HepG2 (cell line): Measurements from ENCODE around the gene SMIM41. TPM values are rescaled to one million over a fixed set of nuclear protein-coding genes. Genes with fewer than 3 reads are reported as not detected.

Experiments
- ATF7 ChIP-seq, 2 experiments: fragments of 450-650 bp in 1 of 2; sonication (generic) in 1 of 2; formaldehyde crosslinking in 1 of 2; IDR thresholded peaks; 2 replicates each; pipeline versions ENCODE4 v1.4.0 to v1.6.1; 2016 to 2020; ENCODE audit warnings: antibody characterized with exemption in 1 of 2, mild to moderate bottlenecking in 1 of 2, missing genetic modification reagents in 1 of 2
- HMGA1 ChIP-seq: sonication (generic); formaldehyde crosslinking; conservative IDR thresholded peaks from 2 replicates; pipeline ENCODE4 v1.4.0; 2020; ENCODE audit warnings: missing genetic modification reagents
- HOXA3 ChIP-seq: sonication (generic); formaldehyde crosslinking; IDR thresholded peaks from 2 replicates; pipeline ENCODE4 v1.5.0; 2020; ENCODE audit warnings: missing genetic modification reagents
- IKZF4 ChIP-seq: sonication (generic); formaldehyde crosslinking; IDR thresholded peaks from 2 replicates; pipeline ENCODE4 v1.5.1; 2020; ENCODE audit warnings: borderline replicate concordance, mild to moderate bottlenecking, low read depth, missing genetic modification reagents; ENCODE audit errors: not compliant biosample characterization
- MAZ ChIP-seq, 2 experiments: sonication (generic) in 1 of 2; formaldehyde crosslinking in 1 of 2; IDR thresholded peaks; 2 replicates each; pipeline versions ENCODE4 v1.5.0 to v1.6.1; 2012 to 2020; ENCODE audit warnings: low read depth in 2 of 2, mild to moderate bottlenecking in 2 of 2, borderline replicate concordance in 1 of 2, improper control_type of control experiment in 1 of 2, low read length in 1 of 2, missing genetic modification reagents in 1 of 2, moderate library complexity in 1 of 2
- MXI1 ChIP-seq: IDR thresholded peaks from 3 replicates; pipeline ENCODE4 v1.6.1; 2012; ENCODE audit warnings: low read depth, low read length, inconsistent platforms, borderline replicate concordance
- NR2C2 ChIP-seq: sonication (generic); formaldehyde crosslinking; IDR thresholded peaks from 2 replicates; pipeline ENCODE4 v1.4.0; 2020; ENCODE audit warnings: missing genetic modification reagents, mild to moderate bottlenecking, moderate library complexity, borderline replicate concordance
- SP1 ChIP-seq, 2 experiments: fragments of 450-650 bp in 1 of 2; sonication (generic) in 1 of 2; formaldehyde crosslinking in 1 of 2; IDR thresholded peaks; 2 replicates each; pipeline versions ENCODE4 v1.4.0 to v1.6.1; 2016 to 2020; ENCODE audit warnings: missing genetic modification reagents in 1 of 2
- ZBTB3 ChIP-seq: sonication (generic); formaldehyde crosslinking; IDR thresholded peaks from 2 replicates; pipeline ENCODE4 v1.4.0; 2020; ENCODE audit warnings: low read depth, mild to moderate bottlenecking, moderate library complexity, missing genetic modification reagents, borderline replicate concordance
- ZFP41 ChIP-seq: sonication (generic); formaldehyde crosslinking; IDR thresholded peaks from 2 replicates; pipeline ENCODE4 v1.4.0; 2020; ENCODE audit warnings: mild to moderate bottlenecking, missing genetic modification reagents, borderline replicate concordance
- ZNF431 ChIP-seq: sonication (generic); formaldehyde crosslinking; IDR thresholded peaks from 2 replicates; pipeline ENCODE4 v1.9.0; 2022; ENCODE audit warnings: missing genetic modification reagents, low read depth, mild to moderate bottlenecking, borderline replicate concordance
- ZNF607 ChIP-seq: sonication (generic); formaldehyde crosslinking; IDR thresholded peaks from 2 replicates; pipeline ENCODE4 v1.5.1; 2020; ENCODE audit warnings: missing genetic modification reagents, mild to moderate bottlenecking, borderline replicate concordance
- ZNF780A ChIP-seq: sonication (generic); formaldehyde crosslinking; IDR thresholded peaks from 2 replicates; pipeline ENCODE4 v1.8.0; 2022; ENCODE audit warnings: mild to moderate bottlenecking, missing genetic modification reagents, moderate library complexity
- ZSCAN9 ChIP-seq: IDR thresholded peaks from 2 replicates; pipeline ENCODE4 v1.6.1; 2016; ENCODE audit warnings: borderline replicate concordance
- polyA plus RNA-seq, 8 experiments: library from polyadenylated mRNA; depleted of rRNA in 3 of 8; stranded (reverse) in 7 of 8; unstranded in 1 of 8; fragments of >200 nt; fragmentation: Illumina TruSeq in 4 of 8; extraction: Trizol in 4 of 8; gene quantifications; 2 replicates each; pipeline versions ENCODE4 v1.2.1 to v1.2.3, GENCODE V29; 2011 to 2016; ENCODE audit warnings: low read depth in 4 of 8, missing spikeins in 1 of 8, mixed read lengths in 1 of 8; ENCODE audit not compliant: insufficient read depth in 1 of 8
- total RNA-seq, 5 experiments: library from RNA; depleted of rRNA; stranded (reverse); fragments of >200 nt; fragmentation: Illumina TruSeq; extraction: Trizol; gene quantifications; 2 replicates each; pipeline ENCODE4 v1.2.3, GENCODE V29; 2016; ENCODE audit warnings: low read depth in 1 of 5
- TF ChIP-seq, protein P1 (sequence below): sonication (generic); formaldehyde crosslinking; IDR thresholded peaks from 2 replicates; pipeline ENCODE4 v1.4.0; 2020; ENCODE audit warnings: missing genetic modification reagents
- TF ChIP-seq, protein P2 (sequence below): sonication (generic); formaldehyde crosslinking; IDR thresholded peaks from 2 replicates; pipeline ENCODE4 v1.8.0; 2022; ENCODE audit warnings: mild to moderate bottlenecking, missing genetic modification reagents, moderate library complexity
- TF ChIP-seq, protein P3 (sequence below): sonication (generic); formaldehyde crosslinking; IDR thresholded peaks from one replicate; pipeline ENCODE4 v1.5.1; 2020; ENCODE audit warnings: mild to moderate bottlenecking, missing genetic modification reagents; ENCODE audit errors: not compliant biosample characterization

SMIM41 gene
- total and polyA plus RNA-seq, 2 of the 13 experiments (the other 11 are each of a cell fraction or from before 2014, with no cell fraction given) = not detected

DNA sequence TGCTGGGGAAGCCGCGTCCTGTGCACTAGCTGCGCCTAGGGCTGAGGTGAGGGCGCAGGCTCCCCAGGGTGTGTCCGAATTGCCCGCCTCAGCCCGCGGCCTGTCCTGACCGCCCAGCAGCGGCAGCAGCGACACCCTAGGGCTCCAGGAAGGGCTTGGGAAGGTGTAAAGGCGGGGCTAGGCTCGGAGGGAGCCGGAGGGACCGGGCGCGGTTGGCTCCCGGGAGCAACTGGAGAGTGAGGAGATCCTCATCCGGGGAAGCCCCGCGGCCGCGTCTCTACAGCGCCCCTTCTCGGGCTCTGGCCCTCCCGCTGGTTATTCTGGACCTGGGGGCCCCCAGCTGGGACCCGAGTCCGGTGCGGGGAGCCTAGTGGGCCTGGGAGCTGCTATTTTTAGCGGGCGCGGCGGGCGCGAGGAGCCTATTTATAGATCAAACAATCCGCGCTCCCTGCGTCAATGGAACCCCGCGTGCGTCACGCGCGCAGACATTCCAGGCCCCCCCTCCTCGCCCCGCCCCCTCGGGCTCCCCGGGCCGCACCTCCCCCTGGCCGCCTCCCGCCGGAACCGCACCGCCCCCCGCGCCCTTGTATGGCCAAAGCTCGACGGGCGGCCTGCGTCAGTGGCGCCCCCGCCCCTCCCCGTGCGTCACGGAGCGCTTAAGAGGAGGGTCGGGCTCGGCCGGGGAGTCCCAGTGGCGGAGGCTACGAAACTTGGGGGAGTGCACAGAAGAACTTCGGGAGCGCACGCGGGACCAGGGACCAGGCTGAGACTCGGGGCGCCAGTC lies 28.6 kb upstream of the SMIM41 start, which contains the start of gene NR4A1 (continued):
- TF ChIP-seq ZBTB3 (0 out of 2 replicates have a peak, but pooled peaks have one; percentile 72), ZFP41 (CRISPR knock-in tag) (no peak), ATF7 (IDR thresholded peaks at IDR 0.05) (no peak), ATF7 (CRISPR knock-in tag; IDR thresholded peaks at IDR 0.05) (peak; percentile 20; the same call in 1 of the 2 replicates), SP1 (IDR thresholded peaks at IDR 0.05) (no peak), SP1 (CRISPR knock-in tag; IDR thresholded peaks at IDR 0.05) (peak; percentile 92), HOXA3 (CRISPR knock-in tag) (peak; percentile 77), ZNF607 (CRISPR knock-in tag) (peak; percentile 6; the same call in 1 of the 2 replicates), ZNF780A (CRISPR knock-in tag) (no peak), ZSCAN9 (CRISPR knock-in tag) (peak; percentile 14; the same call in 1 of the 2 replicates), IKZF4 (CRISPR knock-in tag) (peak; percentile 78), MXI1 (peak; percentile 77; the same call in 1 of the 3 replicates), HMGA1 (CRISPR knock-in tag) (no peak), ZNF431 (CRISPR knock-in tag) (no peak; the same call in 1 of the 2 replicates), NR2C2 (CRISPR knock-in tag) (0 out of 2 replicates have a peak, but pooled peaks have one; percentile 27), MAZ (IDR thresholded peaks at IDR 0.05; ENCODE audit: borderline replicate concordance, low read depth, low read length) (peak; percentile 90), MAZ (CRISPR knock-in tag; IDR thresholded peaks at IDR 0.05; ENCODE audit: low read depth) (no peak; the same call in 1 of the 2 replicates)
- TF ChIP-seq, protein P1, sequence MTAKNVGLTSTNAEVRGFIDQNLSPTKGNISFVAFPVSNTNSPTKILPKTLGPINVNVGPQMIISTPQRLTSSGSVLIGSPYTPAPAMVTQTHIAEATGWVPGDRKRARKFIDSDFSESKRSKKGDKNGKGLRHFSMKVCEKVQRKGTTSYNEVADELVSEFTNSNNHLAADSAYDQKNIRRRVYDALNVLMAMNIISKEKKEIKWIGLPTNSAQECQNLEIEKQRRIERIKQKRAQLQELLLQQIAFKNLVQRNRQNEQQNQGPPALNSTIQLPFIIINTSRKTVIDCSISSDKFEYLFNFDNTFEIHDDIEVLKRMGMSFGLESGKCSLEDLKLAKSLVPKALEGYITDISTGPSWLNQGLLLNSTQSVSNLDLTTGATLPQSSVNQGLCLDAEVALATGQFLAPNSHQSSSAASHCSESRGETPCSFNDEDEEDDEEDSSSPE (CRISPR knock-in tag) = peak; percentile 71
- TF ChIP-seq, protein P2, sequence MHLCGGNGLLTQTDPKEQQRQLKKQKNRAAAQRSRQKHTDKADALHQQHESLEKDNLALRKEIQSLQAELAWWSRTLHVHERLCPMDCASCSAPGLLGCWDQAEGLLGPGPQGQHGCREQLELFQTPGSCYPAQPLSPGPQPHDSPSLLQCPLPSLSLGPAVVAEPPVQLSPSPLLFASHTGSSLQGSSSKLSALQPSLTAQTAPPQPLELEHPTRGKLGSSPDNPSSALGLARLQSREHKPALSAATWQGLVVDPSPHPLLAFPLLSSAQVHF = no peak
- TF ChIP-seq, protein P3, sequence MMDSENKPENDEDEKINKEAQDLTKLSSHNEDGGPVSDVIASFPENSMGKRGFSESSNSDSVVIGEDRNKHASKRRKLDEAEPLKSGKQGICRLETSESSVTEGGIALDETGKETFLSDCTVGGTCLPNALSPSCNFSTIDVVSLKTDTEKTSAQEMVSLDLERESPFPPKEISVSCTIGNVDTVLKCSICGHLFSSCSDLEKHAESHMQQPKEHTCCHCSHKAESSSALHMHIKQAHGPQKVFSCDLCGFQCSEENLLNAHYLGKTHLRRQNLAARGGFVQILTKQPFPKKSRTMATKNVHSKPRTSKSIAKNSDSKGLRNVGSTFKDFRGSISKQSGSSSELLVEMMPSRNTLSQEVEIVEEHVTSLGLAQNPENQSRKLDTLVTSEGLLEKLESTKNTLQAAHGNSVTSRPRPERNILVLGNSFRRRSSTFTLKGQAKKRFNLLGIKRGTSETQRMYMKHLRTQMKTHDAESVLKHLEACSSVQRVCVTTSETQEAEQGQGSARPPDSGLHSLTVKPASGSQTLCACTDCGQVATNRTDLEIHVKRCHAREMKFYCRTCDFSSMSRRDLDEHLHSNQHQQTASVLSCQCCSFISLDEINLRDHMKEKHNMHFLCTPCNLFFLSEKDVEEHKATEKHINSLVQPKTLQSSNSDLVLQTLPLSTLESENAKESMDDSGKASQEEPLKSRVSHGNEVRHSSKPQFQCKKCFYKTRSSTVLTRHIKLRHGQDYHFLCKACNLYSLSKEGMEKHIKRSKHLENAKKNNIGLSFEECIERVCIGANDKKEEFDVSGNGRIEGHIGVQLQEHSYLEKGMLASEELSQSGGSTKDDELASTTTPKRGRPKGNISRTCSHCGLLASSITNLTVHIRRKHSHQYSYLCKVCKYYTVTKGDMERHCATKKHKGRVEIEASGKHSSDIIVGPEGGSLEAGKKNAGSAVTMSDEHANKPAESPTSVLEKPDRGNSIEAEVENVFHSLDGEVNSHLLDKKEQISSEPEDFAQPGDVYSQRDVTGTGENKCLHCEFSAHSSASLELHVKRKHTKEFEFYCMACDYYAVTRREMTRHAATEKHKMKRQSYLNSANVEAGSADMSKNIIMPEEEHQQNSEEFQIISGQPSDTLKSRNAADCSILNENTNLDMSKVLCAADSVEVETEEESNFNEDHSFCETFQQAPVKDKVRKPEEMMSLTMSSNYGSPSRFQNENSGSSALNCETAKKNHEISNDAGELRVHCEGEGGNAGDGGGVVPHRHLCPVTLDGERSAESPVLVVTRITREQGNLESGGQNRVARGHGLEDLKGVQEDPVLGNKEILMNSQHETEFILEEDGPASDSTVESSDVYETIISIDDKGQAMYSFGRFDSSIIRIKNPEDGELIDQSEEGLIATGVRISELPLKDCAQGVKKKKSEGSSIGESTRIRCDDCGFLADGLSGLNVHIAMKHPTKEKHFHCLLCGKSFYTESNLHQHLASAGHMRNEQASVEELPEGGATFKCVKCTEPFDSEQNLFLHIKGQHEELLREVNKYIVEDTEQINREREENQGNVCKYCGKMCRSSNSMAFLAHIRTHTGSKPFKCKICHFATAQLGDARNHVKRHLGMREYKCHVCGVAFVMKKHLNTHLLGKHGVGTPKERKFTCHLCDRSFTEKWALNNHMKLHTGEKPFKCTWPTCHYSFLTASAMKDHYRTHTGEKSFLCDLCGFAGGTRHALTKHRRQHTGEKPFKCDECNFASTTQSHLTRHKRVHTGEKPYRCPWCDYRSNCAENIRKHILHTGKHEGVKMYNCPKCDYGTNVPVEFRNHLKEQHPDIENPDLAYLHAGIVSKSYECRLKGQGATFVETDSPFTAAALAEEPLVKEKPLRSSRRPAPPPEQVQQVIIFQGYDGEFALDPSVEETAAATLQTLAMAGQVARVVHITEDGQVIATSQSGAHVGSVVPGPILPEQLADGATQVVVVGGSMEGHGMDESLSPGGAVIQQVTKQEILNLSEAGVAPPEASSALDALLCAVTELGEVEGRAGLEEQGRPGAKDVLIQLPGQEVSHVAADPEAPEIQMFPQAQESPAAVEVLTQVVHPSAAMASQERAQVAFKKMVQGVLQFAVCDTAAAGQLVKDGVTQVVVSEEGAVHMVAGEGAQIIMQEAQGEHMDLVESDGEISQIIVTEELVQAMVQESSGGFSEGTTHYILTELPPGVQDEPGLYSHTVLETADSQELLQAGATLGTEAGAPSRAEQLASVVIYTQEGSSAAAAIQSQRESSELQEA (CRISPR knock-in tag) = peak; percentile 79
